C4-2B (cell line): ENCODE data around the gene RANBP3L.

Experiments
- H3K27ac ChIP-seq: fragments of 450-650 bp; 2 replicates; pipeline ENCODE4 v1.5.1; 2017
- CTCF ChIP-seq: fragments of 450-650 bp; conservative IDR thresholded peaks from 2 replicates; pipeline ENCODE4 v1.5.1; 2017; ENCODE audit warnings: mild to moderate bottlenecking
- ZFX ChIP-seq: fragments of 450-650 bp; IDR thresholded peaks from 2 replicates; pipeline ENCODE4 v1.6.1; 2017

RANBP3L gene

GRCh38 chr5:36276864-36277263 is 24.8 kb downstream of the RANBP3L start:
- TF ChIP-seq CTCF, result no peak
- TF ChIP-seq ZFX, result no peak
- H3K27ac ChIP-seq, result no peak overlapping the region

GRCh38 chr5:36273809-36274526 is 27.7 kb downstream of the RANBP3L start:
- no peak for TF ChIP-seq ZFX
- no peak for TF ChIP-seq CTCF
- no peak overlapping the region for H3K27ac ChIP-seq

- TF ChIP-seq ZFX (no peak), CTCF (no peak)
- H3K27ac ChIP-seq, result no peak overlapping the region
These were observed 29.5 kb downstream of the RANBP3L start for GRCh38 chr5:36272136-36272690.

DNA sequence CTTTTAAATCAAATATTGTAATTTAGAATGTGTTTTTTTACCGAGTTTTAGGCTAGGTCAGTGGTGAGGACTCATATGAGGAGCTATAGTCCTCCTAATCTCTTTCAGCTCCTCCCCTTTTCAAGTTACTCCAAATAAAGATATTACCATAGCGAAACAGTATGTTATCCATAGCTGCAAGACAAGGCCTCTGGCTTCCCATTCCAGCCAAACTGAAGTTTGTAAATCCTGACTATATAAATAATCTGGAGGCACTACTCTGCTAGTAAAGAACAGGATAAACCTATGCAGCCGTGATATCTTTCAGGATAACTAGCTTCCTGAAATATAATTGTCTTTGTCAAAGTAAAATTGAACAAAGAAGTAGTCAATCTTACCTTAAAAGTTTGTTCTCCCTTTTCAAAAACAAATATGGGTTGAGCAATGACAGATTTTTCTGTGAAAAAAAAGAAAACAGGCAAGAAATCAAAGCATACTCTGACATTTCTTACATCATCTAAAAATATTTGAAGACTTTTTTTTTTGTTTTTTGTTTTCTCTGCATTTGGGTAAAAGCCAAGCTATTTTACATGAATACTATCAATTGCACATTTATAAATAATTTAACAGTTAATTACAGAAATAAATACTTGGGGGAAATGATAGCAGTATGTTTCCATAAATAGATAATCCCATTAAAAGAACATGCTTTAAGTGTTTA is 30.7 kb downstream of the RANBP3L start:
- TF ChIP-seq CTCF (no peak), ZFX (no peak)
- no peak overlapping the region for H3K27ac ChIP-seq

GRCh38 chr5:36270175-36270574 is 31.5 kb downstream of the RANBP3L start:
- H3K27ac ChIP-seq, result no peak overlapping the region
- TF ChIP-seq CTCF, result no peak
- TF ChIP-seq ZFX, result no peak

GRCh38 chr5:36269478-36269877 is 32.2 kb downstream of the RANBP3L start:
- no peak overlapping the region for H3K27ac ChIP-seq
- TF ChIP-seq ZFX (no peak), CTCF (no peak)

DNA sequence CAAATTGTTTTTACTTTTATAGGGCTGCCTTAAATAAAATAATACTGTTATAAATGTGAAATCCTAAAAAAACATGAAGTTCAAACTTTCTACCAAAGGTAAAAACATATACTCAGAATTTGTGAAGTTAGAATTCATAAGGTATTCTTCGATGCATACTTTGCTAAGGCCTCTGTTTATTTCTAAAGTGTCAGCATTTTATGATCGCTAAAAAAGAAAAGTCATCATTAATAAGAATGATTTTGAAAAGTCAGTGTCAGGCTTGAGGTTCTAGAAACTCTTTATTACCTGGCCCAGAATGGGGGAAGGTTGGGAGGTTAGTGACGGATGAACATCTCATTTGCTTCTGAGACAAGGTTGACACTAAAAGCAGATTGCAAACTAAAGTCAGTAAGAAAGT is 33.8 kb downstream of the RANBP3L start:
- H3K27ac ChIP-seq, result no peak overlapping the region
- TF ChIP-seq CTCF (no peak), ZFX (no peak)
